ENCODE results near the gene PDLIM5. TPM values are rescaled to one million over a fixed set of nuclear protein-coding genes. Genes with fewer than 3 reads are reported as not detected.

The PDLIM5 gene
- total RNA-seq, 4 donors from 2014 or later: 473 to 833 (median 673) TPM

- peak; percentile 40 to 44 for ATAC-seq
- peaks cover 63 to 64% of the 10 kb centered on the region in 2 donors for H3K4me1 ChIP-seq
Measured at GRCh38 chr4:94571715-94572114, 120.0 kb downstream of the PDLIM5 start.

GRCh38 chr4:94574050-94574449 lies 122.3 kb downstream of the PDLIM5 start:
- no peaks in the 10 kb centered on the region for H3K9me3 ChIP-seq
- no peak for DNase-seq
- H3K27ac ChIP-seq: peak overlapping the region in 1 of 4 donors; percentile 46
- no peaks in the 10 kb centered on the region for H3K27me3 ChIP-seq
- TF ChIP-seq CTCF (IDR thresholded peaks at IDR 0.05 in 4 of 5, conservative IDR thresholded peaks at IDR 0.05 in 1 of 5): no peak
- TF ChIP-seq POLR2A (IDR thresholded peaks at IDR 0.05): no peak
- H3K36me3 ChIP-seq: peaks cover 0 to 12% of the 10 kb centered on the region in 2 donors
- intact Hi-C loops (cut with DNase I; ENCODE audit: low total_unique reads): no loop called here
- in situ Hi-C loops (cut with MboI; ENCODE audit: low sequenced_read_pairs in 4 of 4): no loop called here
- H3K4me1 ChIP-seq: peaks cover 62 to 66% of the 10 kb centered on the region in 2 donors
- H3K4me3 ChIP-seq: no peak overlapping the region
- ATAC-seq: no peak

More at GRCh38 chr4:94571715-94572114, 120.0 kb downstream of the PDLIM5 start:
- H3K36me3 ChIP-seq: peaks cover 0 to 12% of the 10 kb centered on the region in 2 donors
- H3K27me3 ChIP-seq: no peaks in the 10 kb centered on the region
- no peaks in the 10 kb centered on the region for H3K9me3 ChIP-seq
- no peak for DNase-seq
- H3K27ac ChIP-seq: peak overlapping the region in 3 of 4 donors; percentile 54
- TF ChIP-seq CTCF (IDR thresholded peaks at IDR 0.05 in 4 of 5, conservative IDR thresholded peaks at IDR 0.05 in 1 of 5) (no peak), POLR2A (IDR thresholded peaks at IDR 0.05) (no peak)
- intact Hi-C loops (cut with DNase I; ENCODE audit: low total_unique reads): no loop called here
- no peak overlapping the region for H3K4me3 ChIP-seq
- in situ Hi-C loops (cut with MboI; ENCODE audit: low sequenced_read_pairs in 4 of 4): no loop called here

GRCh38 chr4:94574616-94575015 lies 122.9 kb downstream of the PDLIM5 start:
- peaks cover 0 to 12% of the 10 kb centered on the region in 2 donors for H3K36me3 ChIP-seq
- intact Hi-C loops (cut with DNase I; ENCODE audit: low total_unique reads): no loop called here
- H3K9me3 ChIP-seq: no peaks in the 10 kb centered on the region
- peak overlapping the region in 1 of 4 donors; percentile 46 for H3K27ac ChIP-seq
- no peak for DNase-seq
- H3K27me3 ChIP-seq: no peaks in the 10 kb centered on the region
- TF ChIP-seq CTCF (IDR thresholded peaks at IDR 0.05 in 4 of 5, conservative IDR thresholded peaks at IDR 0.05 in 1 of 5) (no peak), POLR2A (IDR thresholded peaks at IDR 0.05) (no peak)
- in situ Hi-C loops (cut with MboI; ENCODE audit: low sequenced_read_pairs in 4 of 4): no loop called here
- peaks cover 63 to 66% of the 10 kb centered on the region in 2 donors for H3K4me1 ChIP-seq
- H3K4me3 ChIP-seq: no peak overlapping the region
- no peak for ATAC-seq

GRCh38 chr4:94575652-94576051 lies 123.9 kb downstream of the PDLIM5 start:
- in situ Hi-C loops (cut with MboI; ENCODE audit: low sequenced_read_pairs in 4 of 4) (no loop called here), intact Hi-C loops (cut with DNase I; ENCODE audit: low total_unique reads) (no loop called here)
- TF ChIP-seq POLR2A (IDR thresholded peaks at IDR 0.05) (no peak), CTCF (IDR thresholded peaks at IDR 0.05 in 4 of 5, conservative IDR thresholded peaks at IDR 0.05 in 1 of 5) (no peak)

GRCh38 chr4:94576210-94576609 lies 124.5 kb downstream of the PDLIM5 start:
- Histone ChIP-seq H3K9me3 (no peaks in the 10 kb centered on the region), H3K4me1 (peaks cover 59 to 68% of the 10 kb centered on the region in 2 donors), H3K4me3 (no peak overlapping the region), H3K27me3 (no peaks in the 10 kb centered on the region), H3K36me3 (peaks cover 0 to 12% of the 10 kb centered on the region in 2 donors), H3K27ac (peak overlapping the region in 3 of 4 donors; percentile 15 to 52 (median 19))
- no peak for DNase-seq
- in situ Hi-C loops (cut with MboI; ENCODE audit: low sequenced_read_pairs in 4 of 4): no loop called here
- intact Hi-C loops (cut with DNase I; ENCODE audit: low total_unique reads): no loop called here
- TF ChIP-seq POLR2A (IDR thresholded peaks at IDR 0.05) (no peak), CTCF (IDR thresholded peaks at IDR 0.05 in 4 of 5, conservative IDR thresholded peaks at IDR 0.05 in 1 of 5) (no peak)
- ATAC-seq: no peak

More at GRCh38 chr4:94575652-94576051, 123.9 kb downstream of the PDLIM5 start:
- Histone ChIP-seq H3K9me3 (no peaks in the 10 kb centered on the region), H3K36me3 (peaks cover 0 to 12% of the 10 kb centered on the region in 2 donors), H3K27me3 (no peaks in the 10 kb centered on the region), H3K4me3 (no peak overlapping the region), H3K4me1 (peaks cover 59 to 66% of the 10 kb centered on the region in 2 donors), H3K27ac (peak overlapping the region in 3 of 4 donors; percentile 15 to 52 (median 19))
- no peak for ATAC-seq
- DNase-seq: no peak
